ENCODE measurements around the gene NHLH1.

Gene NHLH1

GRCh38 chr1:160415696-160416290, 48.9 kb downstream of the NHLH1 start:
- TF ChIP-seq CTCF (conservative IDR thresholded peaks at IDR 0.05) = no peak
- H3K27ac ChIP-seq = no peak overlapping the region

DNA sequence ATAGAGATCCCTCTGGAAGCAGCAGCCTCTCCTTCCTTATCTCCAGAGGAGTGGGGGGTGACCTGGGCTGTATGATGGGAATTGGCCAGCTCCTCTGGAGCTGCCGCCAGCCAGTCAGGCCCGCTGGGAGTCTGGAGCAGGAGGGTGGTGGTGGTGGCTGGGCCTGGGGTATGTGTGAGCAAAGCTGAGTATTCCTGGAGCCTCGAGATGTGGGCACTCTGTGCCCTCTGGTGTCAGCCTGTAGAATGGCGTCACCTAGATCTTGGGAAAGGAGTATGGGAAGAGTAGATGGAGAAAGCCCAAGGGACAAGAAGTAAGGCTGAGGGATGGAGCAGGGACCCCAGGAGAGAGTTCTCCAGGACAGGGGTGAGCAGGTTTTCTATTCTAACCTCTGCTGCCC, 49.5 kb downstream of the NHLH1 start:
- no peak overlapping the region for H3K27ac ChIP-seq
- peak; percentile 64 for TF ChIP-seq CTCF (conservative IDR thresholded peaks at IDR 0.05)

DNA sequence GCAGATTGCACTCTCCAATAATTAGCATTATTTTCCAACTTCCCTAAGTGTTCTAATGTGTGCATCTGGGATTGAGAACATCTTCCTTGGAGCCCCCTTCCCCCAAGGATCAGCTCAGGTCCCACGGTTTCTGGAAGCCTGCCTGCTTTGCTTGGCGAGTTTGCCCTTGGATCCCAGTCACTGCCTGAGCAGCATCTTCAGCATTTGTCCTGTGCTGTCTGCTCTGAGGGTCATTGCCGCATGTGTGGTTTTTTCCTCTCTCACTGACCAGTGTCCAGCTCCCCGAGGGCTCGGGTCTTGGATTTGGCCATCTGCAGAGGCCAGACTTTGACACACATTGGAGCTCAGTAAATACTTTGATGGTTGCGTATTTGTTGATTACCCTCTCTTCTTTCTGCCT, 51.6 kb downstream of the NHLH1 start:
- TF ChIP-seq CTCF (conservative IDR thresholded peaks at IDR 0.05) = no peak
- no peak overlapping the region for H3K27ac ChIP-seq

DNA sequence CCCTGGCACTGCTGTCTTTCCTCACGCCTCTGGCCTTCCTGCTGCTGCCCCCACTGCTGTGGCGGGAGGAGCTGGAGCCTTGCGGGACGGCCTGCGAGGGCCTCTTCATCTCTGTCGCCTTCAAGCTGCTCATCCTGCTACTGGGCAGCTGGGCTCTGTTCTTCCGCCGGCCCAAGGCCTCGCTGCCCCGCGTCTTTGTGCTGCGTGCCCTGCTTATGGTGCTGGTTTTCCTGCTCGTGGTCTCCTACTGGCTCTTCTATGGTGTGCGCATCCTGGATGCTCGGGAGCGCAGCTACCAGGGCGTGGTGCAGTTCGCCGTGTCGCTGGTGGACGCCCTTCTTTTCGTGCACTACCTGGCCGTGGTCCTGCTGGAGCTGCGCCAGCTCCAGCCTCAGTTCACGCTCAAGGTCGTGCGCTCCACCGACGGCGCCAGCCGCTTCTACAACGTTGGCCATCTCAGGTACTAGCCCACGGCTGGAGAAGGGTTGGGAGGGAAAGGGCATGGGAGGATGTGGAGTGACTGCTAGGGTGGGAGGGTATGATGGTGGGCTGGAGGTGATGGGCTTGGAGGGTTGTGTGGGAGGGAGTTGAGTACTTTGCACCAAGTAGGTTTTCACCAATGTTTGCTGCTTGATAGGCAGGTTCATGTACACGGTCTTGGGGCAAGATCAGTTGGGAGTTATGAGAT, 52.4 kb downstream of the NHLH1 start:
- no peak for TF ChIP-seq CTCF (conservative IDR thresholded peaks at IDR 0.05)
- no peak overlapping the region for H3K27ac ChIP-seq

DNA sequence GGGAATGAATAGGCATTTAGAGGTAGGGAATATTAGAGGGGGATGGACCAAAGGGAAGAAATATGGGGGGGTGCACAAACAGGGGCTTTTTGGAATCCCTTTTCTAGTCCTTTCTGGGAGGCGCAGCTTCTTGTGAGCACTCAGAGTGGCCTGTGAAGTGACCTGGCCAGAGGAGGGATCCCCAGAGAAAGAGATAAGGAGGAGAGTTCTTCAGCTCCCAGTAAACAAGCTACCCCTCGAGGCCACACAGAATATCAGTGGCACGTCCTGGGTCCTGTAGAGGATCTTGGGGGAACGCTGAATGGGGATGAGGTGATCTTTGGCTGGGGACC, 52.9 kb downstream of the NHLH1 start:
- H3K27ac ChIP-seq = no peak overlapping the region
- TF ChIP-seq CTCF (conservative IDR thresholded peaks at IDR 0.05) = no peak

GRCh38 chr1:160420881-160421842, 54.3 kb downstream of the NHLH1 start:
- no peak overlapping the region for H3K27ac ChIP-seq
- no peak for TF ChIP-seq CTCF (conservative IDR thresholded peaks at IDR 0.05)

DNA sequence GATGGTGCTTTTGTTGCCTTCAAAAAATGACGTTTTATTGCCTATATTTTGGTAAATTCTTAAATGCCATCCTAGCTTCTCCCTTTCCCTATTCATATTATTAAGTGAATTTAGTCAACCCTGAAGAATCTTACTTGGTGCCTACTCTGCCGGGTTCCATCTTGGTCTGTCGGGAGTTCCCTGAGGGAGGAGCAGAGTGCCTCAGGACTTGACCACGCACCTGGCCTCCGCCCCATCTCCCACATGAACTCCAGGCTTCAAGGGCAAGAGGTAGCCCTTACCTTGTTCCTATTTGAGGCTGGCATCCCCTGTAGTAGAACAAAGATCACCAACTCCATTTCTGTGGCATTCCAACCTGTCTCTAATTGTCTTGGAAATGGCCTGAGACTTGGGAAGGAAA, 55.0 kb downstream of the NHLH1 start:
- H3K27ac ChIP-seq = no peak overlapping the region
- TF ChIP-seq CTCF (conservative IDR thresholded peaks at IDR 0.05) = no peak
